ENCODE measurements around the gene HMGN5. TPM values are rescaled to one million over a fixed set of nuclear protein-coding genes. Genes with fewer than 3 reads are reported as not detected.

Gene HMGN5
- total RNA-seq, 3 donors from 2014 or later (not counting 1 experiment from before 2014, with no cell fraction given) = 0.95 to 1.3 (median 1.3) TPM

Other genes starting within 250 kb of the HMGN5 start
- gene SH3BGRL, start 189 bp upstream of the HMGN5 start, total RNA-seq = 100 to 1,000 TPM; 103 to 108 (median 108) TPM